CD4-positive, alpha-beta T cell (primary cell): ENCODE measurements around the gene STEAP3. TPM values are rescaled to one million over a fixed set of nuclear protein-coding genes. Genes with fewer than 3 reads are reported as not detected.

Experiments used
- ATAC-seq: fragments of 200-7000 bp; cut with Tn5 transposase; one replicate; pipeline ENCODE4 v1.10.0; 2022; ENCODE audit warnings: mild to moderate bottlenecking; ENCODE audit not compliant: poor library complexity
- CTCF ChIA-PET: fragments of 350-600 bp; sonication (Branson Sonifier 250); formaldehyde crosslinking; loops from one replicate; lab custom pipeline; 2021; ENCODE audit warnings: antibody characterized with exemption, inconsistent platforms; lab: Charles Lee
- POLR2A ChIA-PET: fragments of 350-600 bp; sonication (Branson Sonifier 250); formaldehyde crosslinking; loops from one replicate; lab custom pipeline; 2021; ENCODE audit warnings: antibody characterized with exemption, inconsistent platforms; lab: Charles Lee
- DNase-seq, 14 experiments: peaks; one replicate each; pipeline ENCODE4 v3.0.0-alpha.2; 2013 to 2020; ENCODE audit warnings: mixed read lengths in 2 of 14
- H3K27ac ChIP-seq, 2 donors: one replicate each; pipeline versions ENCODE4 v1.5.1 to v1.7.0; 2013; ENCODE audit warnings: low read length in 2 of 2, low read depth in 1 of 2, mild to moderate bottlenecking in 1 of 2
- H3K27me3 ChIP-seq, 2 experiments: 1 replicate in 1 of 2; 2 replicates in 1 of 2; pipeline versions ENCODE4 v1.6.1 to v1.7.0; 2013; ENCODE audit warnings: low read length in 2 of 2, control low read depth in 1 of 2, mild to moderate bottlenecking in 1 of 2, moderate library complexity in 1 of 2; ENCODE audit not compliant: insufficient read depth in 2 of 2, control insufficient read depth in 1 of 2
- H3K36me3 ChIP-seq: one replicate; pipeline ENCODE4 v1.6.1; 2013; ENCODE audit warnings: low read length, control low read depth; ENCODE audit not compliant: insufficient read depth
- H3K4me1 ChIP-seq: one replicate; pipeline ENCODE4 v1.6.1; 2013; ENCODE audit warnings: low read length, control low read depth; ENCODE audit not compliant: insufficient read depth
- H3K4me3 ChIP-seq: one replicate; pipeline ENCODE4 v1.5.1; 2013; ENCODE audit warnings: mild to moderate bottlenecking, low read length, moderate library complexity
- H3K9me3 ChIP-seq, 2 experiments: 1 replicate in 1 of 2; 2 replicates in 1 of 2; pipeline versions ENCODE4 v1.6.1 to v1.7.0; 2013; ENCODE audit warnings: low read length in 2 of 2, mild to moderate bottlenecking in 2 of 2, control low read depth in 1 of 2, moderate library complexity in 1 of 2; ENCODE audit not compliant: control insufficient read depth in 1 of 2, insufficient read depth in 1 of 2
- H3K27ac Mint-ChIP-seq: one replicate; pipeline ENCODE4 v1.8.0; 2020; ENCODE audit warnings: mixed read lengths
- H3K27me3 Mint-ChIP-seq: one replicate; pipeline ENCODE4 v1.8.0; 2021; ENCODE audit warnings: mixed read lengths
- H3K36me3 Mint-ChIP-seq: one replicate; pipeline ENCODE4 v1.8.0; 2021; ENCODE audit warnings: low read depth, mixed read lengths
- H3K4me1 Mint-ChIP-seq: one replicate; pipeline ENCODE4 v1.8.0; 2021; ENCODE audit warnings: low read depth, mixed read lengths
- H3K4me3 Mint-ChIP-seq: one replicate; pipeline ENCODE4 v1.8.0; 2020; ENCODE audit warnings: mild to moderate bottlenecking, mixed read lengths
- H3K9me3 Mint-ChIP-seq: one replicate; pipeline ENCODE4 v1.8.0; 2020; ENCODE audit warnings: mixed read lengths
- CTCF ChIP-seq: fragments of 200-600 bp; IDR thresholded peaks from one replicate; pipeline ENCODE4 v1.8.0; 2022; ENCODE audit warnings: antibody characterized with exemption, mild to moderate bottlenecking
- intact Hi-C, 2 experiments: fragments of 100-400 bp; cut with DNase I in 1 of 2; cut with micrococcal nuclease in 1 of 2; formaldehyde crosslinking; loops; one replicate each; pipeline versions ENCODE4 v1.15.1 to v1.9.0; 2023 to 2025; cut with DNase I, micrococcal nuclease
- total RNA-seq, 174 experiments: library from RNA in 2 of 174; stranded (reverse) in 2 of 174; gene quantifications; one replicate each; pipeline ENCODE4 v1.2.3 and lab custom pipeline; 2021 to 2026

The STEAP3 gene
- total RNA-seq, 2 experiments from 2014 or later: not detected

GRCh38 chr2:119241205-119241532 is 17.5 kb downstream of the STEAP3 start:
- no peaks in the 10 kb centered on the region for H3K4me1 ChIP-seq
- H3K9me3 ChIP-seq: peaks cover 0 to 5% of the 10 kb centered on the region in 2 experiments
- H3K9me3 Mint-ChIP-seq: no peaks in the 10 kb centered on the region
- H3K36me3 Mint-ChIP-seq: no peaks in the 10 kb centered on the region
- H3K27ac Mint-ChIP-seq: no peak overlapping the region
- no peaks in the 10 kb centered on the region for H3K4me1 Mint-ChIP-seq
- ChIA-PET POLR2A (interaction anchor here (0.6 kb wide), 1 partner anchor 215 kb away, joined by 4 read pairs; no protein-coding TSS in a partner anchor), CTCF (no interaction called here)
- H3K4me3 ChIP-seq: no peak overlapping the region
- no peaks in the 10 kb centered on the region for H3K36me3 ChIP-seq
- no peaks in the 10 kb centered on the region for H3K27me3 Mint-ChIP-seq
- ATAC-seq (no peak), DNase-seq (no peak)
- H3K27ac ChIP-seq: no peak overlapping the region
- TF ChIP-seq CTCF: no peak
- intact Hi-C loops: no loop called here
- H3K4me3 Mint-ChIP-seq: no peak overlapping the region
- H3K27me3 ChIP-seq: no peaks in the 10 kb centered on the region

GRCh38 chr2:119242276-119243119 is 18.9 kb downstream of the STEAP3 start:
- Mint-ChIP-seq H3K27me3 (no peaks in the 10 kb centered on the region), H3K27ac (no peak overlapping the region), H3K4me3 (no peak overlapping the region), H3K4me1 (no peaks in the 10 kb centered on the region), H3K9me3 (no peaks in the 10 kb centered on the region), H3K36me3 (no peaks in the 10 kb centered on the region)
- ATAC-seq (no peak), DNase-seq (no peak)
- Histone ChIP-seq H3K27me3 (no peaks in the 10 kb centered on the region), H3K4me3 (no peak overlapping the region), H3K4me1 (no peaks in the 10 kb centered on the region), H3K9me3 (peaks cover 0 to 10% of the 10 kb centered on the region in 2 experiments), H3K36me3 (no peaks in the 10 kb centered on the region), H3K27ac (no peak overlapping the region)
- no peak for TF ChIP-seq CTCF
- ChIA-PET CTCF (no interaction called here), POLR2A (no interaction called here)
- intact Hi-C loops: no loop called here

GRCh38 chr2:119243621-119244020 is 20.0 kb downstream of the STEAP3 start:
- POLR2A ChIA-PET: no interaction called here

More at GRCh38 chr2:119243621-119244020, 20.0 kb downstream of the STEAP3 start:
- Mint-ChIP-seq H3K27ac (no peak overlapping the region), H3K4me1 (no peaks in the 10 kb centered on the region), H3K27me3 (no peaks in the 10 kb centered on the region), H3K9me3 (no peaks in the 10 kb centered on the region), H3K4me3 (no peak overlapping the region), H3K36me3 (no peaks in the 10 kb centered on the region)
- intact Hi-C loops: no loop called here
- CTCF ChIA-PET: no interaction called here
- DNase-seq: no peak
- Histone ChIP-seq H3K36me3 (no peaks in the 10 kb centered on the region), H3K27ac (no peak overlapping the region), H3K4me1 (no peaks in the 10 kb centered on the region), H3K4me3 (no peak overlapping the region), H3K9me3 (peaks cover 0 to 15% of the 10 kb centered on the region in 2 experiments), H3K27me3 (no peaks in the 10 kb centered on the region)
- TF ChIP-seq CTCF: no peak
- ATAC-seq: no peak
